Thoracic aorta (tissue), 2 donors: Measurements from ENCODE around the gene FZD10. TPM values are rescaled to one million over a fixed set of nuclear protein-coding genes. Genes with fewer than 3 reads are reported as not detected.

Experiments used
- ATAC-seq: fragments of 150-250 bp; one replicate; pipeline ENCODE4 v1.8.0; 2017; ENCODE audit warnings: low read depth; ENCODE audit not compliant: insufficient number of reproducible peaks, low FRiP score
- DNase-seq: peaks from one replicate; pipeline ENCODE4 v3.0.0-alpha.2; 2020; ENCODE audit warnings: low spot score
- H3K27ac ChIP-seq, 2 donors: fragments of 200-600 bp; sonication (generic); 1 replicate in 1 of 2; 2 replicates in 1 of 2; pipeline ENCODE4 v1.5.1; 2016; ENCODE audit warnings: mild to moderate bottlenecking in 2 of 2, moderate library complexity in 2 of 2
- H3K27me3 ChIP-seq: fragments of 200-600 bp; sonication (generic); replicated peaks from 2 replicates; pipeline ENCODE4 v1.6.0; 2016; ENCODE audit warnings: mild to moderate bottlenecking; ENCODE audit not compliant: insufficient read depth
- H3K36me3 ChIP-seq: fragments of 200-600 bp; sonication (generic); one replicate; pipeline ENCODE4 v1.5.1; 2016
- H3K4me1 ChIP-seq, 2 donors: fragments of 200-600 bp; sonication (generic); 1 replicate in 1 of 2; 2 replicates in 1 of 2; pipeline versions ENCODE4 v1.5.1 to v1.6.0; 2016; ENCODE audit warnings: low read depth in 2 of 2, mild to moderate bottlenecking in 1 of 2; ENCODE audit not compliant: control insufficient read depth in 1 of 2
- H3K4me3 ChIP-seq: fragments of 200-600 bp; sonication (generic); 2 replicates; pipeline ENCODE4 v1.5.1; 2016; ENCODE audit warnings: mild to moderate bottlenecking
- H3K9me3 ChIP-seq: fragments of 200-600 bp; sonication (generic); 2 replicates; pipeline ENCODE4 v1.5.1; 2016
- total RNA-seq, 2 donors: library from RNA; depleted of rRNA; stranded (reverse); fragments of >200 nt; gene quantifications; one replicate each; pipeline versions ENCODE4 v1.1.0 to v1.2.3, GENCODE V29; 2016
- TF ChIP-seq, protein P1 (sequence below): fragments of 200-600 bp; sonication (generic); IDR thresholded peaks from one replicate; pipeline ENCODE4 v1.5.1; 2019; ENCODE audit warnings: antibody characterized with exemption

The FZD10 gene
- total RNA-seq, 2 donors from 2014 or later, result 0.68 to 2.8 TPM

DNA sequence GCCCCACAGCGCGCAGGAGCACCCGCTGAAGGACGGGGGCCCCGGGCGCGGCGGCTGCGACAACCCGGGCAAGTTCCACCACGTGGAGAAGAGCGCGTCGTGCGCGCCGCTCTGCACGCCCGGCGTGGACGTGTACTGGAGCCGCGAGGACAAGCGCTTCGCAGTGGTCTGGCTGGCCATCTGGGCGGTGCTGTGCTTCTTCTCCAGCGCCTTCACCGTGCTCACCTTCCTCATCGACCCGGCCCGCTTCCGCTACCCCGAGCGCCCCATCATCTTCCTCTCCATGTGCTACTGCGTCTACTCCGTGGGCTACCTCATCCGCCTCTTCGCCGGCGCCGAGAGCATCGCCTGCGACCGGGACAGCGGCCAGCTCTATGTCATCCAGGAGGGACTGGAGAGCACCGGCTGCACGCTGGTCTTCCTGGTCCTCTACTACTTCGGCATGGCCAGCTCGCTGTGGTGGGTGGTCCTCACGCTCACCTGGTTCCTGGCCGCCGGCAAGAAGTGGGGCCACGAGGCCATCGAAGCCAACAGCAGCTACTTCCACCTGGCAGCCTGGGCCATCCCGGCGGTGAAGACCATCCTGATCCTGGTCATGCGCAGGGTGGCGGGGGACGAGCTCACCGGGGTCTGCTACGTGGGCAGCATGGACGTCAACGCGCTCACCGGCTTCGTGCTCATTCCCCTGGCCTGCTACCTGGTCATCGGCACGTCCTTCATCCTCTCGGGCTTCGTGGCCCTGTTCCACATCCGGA is 1.4 kb downstream of the FZD10 start:
- no peak overlapping the region for H3K4me3 ChIP-seq
- H3K27me3 ChIP-seq, result no peaks in the 10 kb centered on the region
- ATAC-seq (no peak), DNase-seq (no peak)
- no peaks in the 10 kb centered on the region for H3K9me3 ChIP-seq
- no peak overlapping the region for H3K27ac ChIP-seq
- TF ChIP-seq, protein P1, sequence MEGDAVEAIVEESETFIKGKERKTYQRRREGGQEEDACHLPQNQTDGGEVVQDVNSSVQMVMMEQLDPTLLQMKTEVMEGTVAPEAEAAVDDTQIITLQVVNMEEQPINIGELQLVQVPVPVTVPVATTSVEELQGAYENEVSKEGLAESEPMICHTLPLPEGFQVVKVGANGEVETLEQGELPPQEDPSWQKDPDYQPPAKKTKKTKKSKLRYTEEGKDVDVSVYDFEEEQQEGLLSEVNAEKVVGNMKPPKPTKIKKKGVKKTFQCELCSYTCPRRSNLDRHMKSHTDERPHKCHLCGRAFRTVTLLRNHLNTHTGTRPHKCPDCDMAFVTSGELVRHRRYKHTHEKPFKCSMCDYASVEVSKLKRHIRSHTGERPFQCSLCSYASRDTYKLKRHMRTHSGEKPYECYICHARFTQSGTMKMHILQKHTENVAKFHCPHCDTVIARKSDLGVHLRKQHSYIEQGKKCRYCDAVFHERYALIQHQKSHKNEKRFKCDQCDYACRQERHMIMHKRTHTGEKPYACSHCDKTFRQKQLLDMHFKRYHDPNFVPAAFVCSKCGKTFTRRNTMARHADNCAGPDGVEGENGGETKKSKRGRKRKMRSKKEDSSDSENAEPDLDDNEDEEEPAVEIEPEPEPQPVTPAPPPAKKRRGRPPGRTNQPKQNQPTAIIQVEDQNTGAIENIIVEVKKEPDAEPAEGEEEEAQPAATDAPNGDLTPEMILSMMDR, result no peak
- H3K4me1 ChIP-seq, result peaks cover 0 to 29% of the 10 kb centered on the region in 2 donors
- no peaks in the 10 kb centered on the region for H3K36me3 ChIP-seq

DNA sequence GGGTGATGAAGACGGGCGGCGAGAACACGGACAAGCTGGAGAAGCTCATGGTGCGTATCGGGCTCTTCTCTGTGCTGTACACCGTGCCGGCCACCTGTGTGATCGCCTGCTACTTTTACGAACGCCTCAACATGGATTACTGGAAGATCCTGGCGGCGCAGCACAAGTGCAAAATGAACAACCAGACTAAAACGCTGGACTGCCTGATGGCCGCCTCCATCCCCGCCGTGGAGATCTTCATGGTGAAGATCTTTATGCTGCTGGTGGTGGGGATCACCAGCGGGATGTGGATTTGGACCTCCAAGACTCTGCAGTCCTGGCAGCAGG is 1.9 kb downstream of the FZD10 start:
- TF ChIP-seq, protein P1, result no peak
- no peak for DNase-seq
- H3K27ac ChIP-seq, result no peak overlapping the region
- H3K9me3 ChIP-seq, result no peaks in the 10 kb centered on the region
- H3K4me3 ChIP-seq, result no peak overlapping the region
- ATAC-seq, result no peak
- no peaks in the 10 kb centered on the region for H3K36me3 ChIP-seq
- H3K4me1 ChIP-seq, result peaks cover 0 to 29% of the 10 kb centered on the region in 2 donors
- no peaks in the 10 kb centered on the region for H3K27me3 ChIP-seq

DNA sequence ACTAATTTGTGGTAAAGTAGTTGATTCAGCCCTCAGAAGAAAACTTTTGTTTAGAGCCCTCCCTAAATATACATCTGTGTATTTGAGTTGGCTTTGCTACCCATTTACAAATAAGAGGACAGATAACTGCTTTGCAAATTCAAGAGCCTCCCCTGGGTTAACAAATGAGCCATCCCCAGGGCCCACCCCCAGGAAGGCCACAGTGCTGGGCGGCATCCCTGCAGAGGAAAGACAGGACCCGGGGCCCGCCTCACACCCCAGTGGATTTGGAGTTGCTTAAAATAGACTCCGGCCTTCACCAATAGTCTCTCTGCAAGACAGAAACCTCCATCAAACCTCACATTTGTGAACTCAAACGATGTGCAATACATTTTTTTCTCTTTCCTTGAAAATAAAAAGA is 2.7 kb downstream of the FZD10 start:
- Histone ChIP-seq H3K27me3 (no peaks in the 10 kb centered on the region), H3K4me1 (peaks cover 0 to 29% of the 10 kb centered on the region in 2 donors), H3K27ac (no peak overlapping the region), H3K36me3 (no peaks in the 10 kb centered on the region), H3K4me3 (no peak overlapping the region), H3K9me3 (no peaks in the 10 kb centered on the region)
- DNase-seq (no peak), ATAC-seq (no peak)
- TF ChIP-seq, protein P1, result no peak

DNA sequence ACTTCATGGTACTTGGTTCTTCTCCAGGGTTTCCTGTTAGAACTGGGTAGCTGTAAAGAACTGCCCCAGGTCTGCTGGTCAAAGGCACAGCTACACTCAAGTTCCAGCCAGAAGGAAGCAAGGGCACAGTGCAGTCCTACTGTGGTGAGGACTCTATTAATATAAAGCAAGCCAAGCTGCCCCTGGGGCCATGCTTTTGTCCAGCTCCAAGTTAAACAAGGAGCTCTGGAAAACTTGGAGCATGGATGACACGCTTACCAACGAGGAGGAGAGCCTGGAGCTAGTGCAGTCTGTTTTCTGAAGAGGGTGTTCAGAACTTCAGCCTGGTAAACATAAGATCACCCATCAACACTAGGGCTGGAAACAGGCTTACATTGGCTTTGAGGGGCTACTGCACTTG is 4.0 kb downstream of the FZD10 start:
- no peak overlapping the region for H3K4me3 ChIP-seq
- DNase-seq, result no peak
- TF ChIP-seq, protein P1, result no peak
- peaks cover 0 to 18% of the 10 kb centered on the region in 2 donors for H3K4me1 ChIP-seq
- no peaks in the 10 kb centered on the region for H3K27me3 ChIP-seq
- ATAC-seq, result no peak
- H3K9me3 ChIP-seq, result no peaks in the 10 kb centered on the region
- no peak overlapping the region for H3K27ac ChIP-seq
- no peaks in the 10 kb centered on the region for H3K36me3 ChIP-seq

DNA sequence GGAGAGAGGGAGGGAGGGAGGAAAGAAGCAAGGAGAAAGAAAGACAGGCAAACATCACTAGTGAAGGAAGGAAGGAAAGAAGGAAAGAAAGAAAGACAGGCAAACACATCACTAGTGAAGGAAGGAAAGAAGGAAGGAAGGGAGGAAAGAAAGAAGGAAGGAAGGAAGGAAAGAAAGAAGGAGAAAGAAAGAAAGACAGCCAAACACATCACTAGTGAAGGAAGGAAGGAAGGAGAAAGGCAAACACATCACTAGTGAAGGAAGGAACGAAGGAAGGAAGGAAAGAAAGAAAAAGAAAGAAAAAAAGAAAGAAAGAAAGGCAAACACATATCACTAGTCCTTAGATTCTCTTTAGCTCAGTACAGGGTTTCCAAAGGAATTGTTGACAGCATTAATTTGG is 5.3 kb downstream of the FZD10 start:
- Histone ChIP-seq H3K4me3 (no peak overlapping the region), H3K4me1 (peaks cover 0 to 9% of the 10 kb centered on the region in 2 donors), H3K27ac (no peak overlapping the region), H3K9me3 (no peaks in the 10 kb centered on the region), H3K36me3 (no peaks in the 10 kb centered on the region), H3K27me3 (no peaks in the 10 kb centered on the region)
- TF ChIP-seq, protein P1, result no peak
- ATAC-seq, result no peak
- no peak for DNase-seq
